ENCODE data around the gene COL18A1.

Gene COL18A1

DNA sequence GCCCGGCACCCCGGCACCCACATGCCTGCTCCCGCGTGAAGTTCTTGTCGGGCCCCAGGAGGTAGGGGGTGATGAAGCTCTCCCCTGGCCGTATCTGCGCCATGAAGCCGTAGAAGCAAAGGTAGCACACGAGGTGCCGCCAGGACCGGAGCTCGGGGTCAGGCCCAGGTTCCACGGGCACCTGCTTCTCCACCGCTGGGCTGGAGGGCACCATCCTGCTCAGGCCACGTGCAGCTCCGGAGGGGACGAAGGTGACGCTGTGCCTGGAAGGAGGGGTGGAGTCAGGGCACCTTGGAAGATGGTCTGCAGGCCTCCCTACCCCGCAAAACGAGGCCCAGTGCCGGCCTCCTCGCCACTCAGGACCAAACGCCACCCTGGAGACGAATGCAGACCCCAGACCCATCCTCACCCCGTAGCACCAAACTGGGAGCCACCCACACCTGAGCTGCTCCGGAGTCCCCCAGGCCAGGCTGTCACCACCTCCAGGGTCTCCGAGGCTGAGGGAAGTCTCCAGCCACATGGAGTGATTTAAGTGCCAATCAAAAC, 132.9 kb downstream of the COL18A1 start:
- DNase-seq, result no peak

DNA sequence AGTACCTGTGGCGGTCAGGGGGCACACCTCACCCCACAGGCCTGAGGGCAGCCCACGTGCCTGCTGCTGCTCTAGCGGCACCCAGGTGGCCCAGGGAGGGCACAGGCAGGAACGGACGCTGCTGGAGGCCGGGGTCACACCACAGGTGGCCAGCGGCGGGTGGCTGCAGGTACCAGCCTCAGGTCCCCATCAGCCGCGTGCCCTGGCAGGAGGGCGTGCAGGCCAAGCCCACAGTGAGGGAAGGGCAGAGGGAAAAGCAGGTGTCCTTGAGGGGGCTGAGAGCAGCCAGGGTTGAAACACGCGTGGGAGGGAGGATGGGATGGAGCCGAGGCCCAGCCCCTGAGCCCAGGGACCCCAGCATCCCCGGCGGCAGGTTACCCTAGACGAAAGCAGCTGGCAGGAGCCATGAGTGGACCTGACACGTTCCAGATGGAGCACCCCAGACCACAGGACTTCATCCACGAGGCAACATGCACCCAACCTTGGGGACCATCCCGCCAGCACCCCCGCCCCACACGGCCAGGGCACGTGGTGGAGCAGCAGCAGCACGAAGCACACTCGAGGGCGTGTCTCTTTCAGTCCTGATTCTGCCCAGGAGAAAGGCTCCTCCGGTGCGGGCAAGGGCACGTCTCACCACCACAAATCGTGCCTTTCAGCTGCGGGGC, 133.5 kb downstream of the COL18A1 start:
- no peak for DNase-seq

DNA sequence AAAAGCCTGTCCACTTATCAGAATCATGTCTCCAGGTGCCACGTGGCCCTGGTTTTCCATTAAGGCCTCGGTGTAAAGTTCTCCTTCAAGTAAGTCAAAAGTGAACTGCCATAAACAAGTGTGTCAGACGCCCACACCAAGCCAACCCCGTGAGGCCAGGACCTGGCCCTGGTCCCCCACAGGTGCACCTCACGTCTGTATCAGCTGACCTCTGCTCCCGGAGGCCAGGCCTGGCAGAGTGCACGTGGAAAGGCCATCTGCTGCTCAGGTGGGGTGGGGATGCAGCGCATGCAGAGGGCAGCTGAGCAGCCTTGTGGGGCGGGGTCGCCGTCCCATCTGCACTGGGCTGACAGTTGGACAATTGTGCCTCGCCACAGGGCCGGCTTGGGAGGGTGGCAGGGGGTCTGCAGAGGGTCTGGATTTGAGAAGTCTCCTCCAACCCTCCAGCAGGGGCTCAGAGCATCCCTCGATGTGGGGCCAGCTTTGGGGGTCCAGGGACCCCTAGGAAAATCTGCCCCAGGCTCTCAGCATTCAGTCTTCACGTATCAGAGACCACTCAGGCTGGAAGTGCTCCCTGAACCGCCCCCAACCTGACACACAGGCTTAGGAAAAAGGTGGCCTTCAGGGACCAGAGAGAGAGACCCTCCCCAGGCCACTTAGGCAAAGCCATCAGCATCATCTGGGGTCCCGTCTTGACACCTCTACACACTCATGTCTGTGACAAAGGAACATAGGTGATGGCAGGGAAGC, 134.3 kb downstream of the COL18A1 start:
- DNase-seq, result no peak

DNA sequence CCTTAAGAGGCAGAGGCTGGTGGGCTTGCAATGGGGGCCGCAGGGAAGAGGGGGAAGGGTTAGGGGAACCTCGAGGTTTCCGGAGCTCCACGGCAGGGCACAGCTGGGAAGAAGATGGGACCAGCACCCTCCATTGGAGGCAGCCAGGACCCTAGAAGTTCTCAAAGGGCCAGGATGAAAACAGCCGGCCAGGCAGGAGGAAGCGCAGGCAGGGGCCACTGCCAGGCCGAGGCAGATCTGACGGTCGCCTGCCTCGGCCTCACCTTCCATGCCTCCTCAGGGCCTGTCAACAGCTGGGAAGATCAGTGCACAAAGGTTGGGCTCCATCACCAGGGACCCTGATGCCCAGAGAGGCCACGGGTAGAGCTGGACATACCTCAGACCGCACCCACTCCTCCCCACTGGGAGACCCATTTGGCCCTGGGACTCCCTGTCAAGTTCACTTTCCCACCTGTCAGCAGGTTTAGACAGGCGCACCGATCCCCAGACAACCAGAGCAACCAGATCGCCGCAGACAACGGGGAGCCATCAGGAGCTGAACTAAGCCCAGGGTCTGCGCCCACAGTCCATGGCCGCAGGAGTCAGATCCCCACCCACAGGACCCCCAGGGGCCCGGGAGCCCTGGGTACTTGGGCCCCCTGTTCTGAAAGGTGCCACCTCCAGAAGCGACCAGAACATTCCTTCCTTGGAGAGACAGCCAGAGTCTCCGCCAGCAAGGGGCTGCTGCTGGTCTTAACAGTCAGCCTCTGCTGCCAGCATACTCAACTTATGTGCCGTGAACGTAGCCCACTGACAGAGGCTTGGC, 135.0 kb downstream of the COL18A1 start:
- DNase-seq, result no peak

DNA sequence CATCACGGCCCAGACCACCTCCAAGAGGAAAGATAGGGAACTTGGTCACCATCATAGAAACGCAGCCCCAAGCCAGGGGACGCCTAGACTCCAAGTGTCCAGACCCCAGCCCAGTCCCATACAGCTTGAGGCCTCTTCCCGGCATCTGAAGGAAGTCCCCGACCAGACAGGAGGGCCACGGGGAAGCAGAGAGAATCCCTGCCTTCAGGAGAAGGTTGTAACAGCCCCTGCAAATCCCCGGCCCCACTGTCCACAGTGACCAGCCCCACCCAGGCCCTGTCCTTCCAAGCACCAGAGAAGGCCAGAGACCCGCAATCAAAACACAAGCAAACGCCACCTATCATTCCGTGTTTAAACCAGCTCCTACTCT, 135.6 kb downstream of the COL18A1 start:
- no peak for DNase-seq

DNA sequence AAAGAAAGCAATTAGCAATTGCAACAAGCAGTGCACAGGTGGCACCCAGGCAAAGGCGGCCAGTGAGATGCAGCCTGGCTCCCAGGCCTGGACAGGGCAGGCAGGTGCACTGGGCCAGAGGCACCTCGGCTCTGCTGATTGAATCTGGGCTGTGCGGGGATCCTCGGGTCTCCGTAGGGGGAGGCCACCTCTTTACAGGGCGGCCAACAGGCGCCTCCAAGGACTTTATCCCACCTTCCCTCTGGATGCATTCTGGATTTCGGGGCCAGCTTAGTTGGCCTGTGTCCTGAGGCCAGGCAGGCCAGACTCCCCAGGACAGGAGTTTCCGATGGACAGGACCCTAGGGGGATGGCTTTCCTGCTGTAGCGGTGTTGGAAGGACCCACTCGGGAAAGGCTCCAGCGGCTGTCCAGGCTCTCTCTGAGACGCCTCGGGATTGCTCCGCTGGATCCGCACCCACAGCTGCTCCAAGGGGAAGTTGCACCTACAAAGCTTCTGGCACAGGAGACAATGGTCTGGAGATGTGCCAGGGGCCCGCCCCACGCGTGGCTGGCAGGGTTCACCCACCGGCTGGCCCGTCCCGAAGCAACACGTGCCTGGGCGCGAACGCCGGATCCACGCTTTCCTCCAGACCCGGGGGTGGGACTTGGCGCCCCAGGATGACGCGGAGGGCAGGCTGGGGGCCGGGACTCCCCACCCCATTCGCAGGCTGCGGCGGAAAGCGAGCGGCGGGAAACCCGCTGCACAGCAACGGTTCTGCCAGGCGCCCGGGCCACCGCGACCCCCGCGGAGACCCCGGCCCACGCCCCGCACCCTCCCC, 136.5 kb downstream of the COL18A1 start:
- DNase-seq, result peak; percentile 91

DNA sequence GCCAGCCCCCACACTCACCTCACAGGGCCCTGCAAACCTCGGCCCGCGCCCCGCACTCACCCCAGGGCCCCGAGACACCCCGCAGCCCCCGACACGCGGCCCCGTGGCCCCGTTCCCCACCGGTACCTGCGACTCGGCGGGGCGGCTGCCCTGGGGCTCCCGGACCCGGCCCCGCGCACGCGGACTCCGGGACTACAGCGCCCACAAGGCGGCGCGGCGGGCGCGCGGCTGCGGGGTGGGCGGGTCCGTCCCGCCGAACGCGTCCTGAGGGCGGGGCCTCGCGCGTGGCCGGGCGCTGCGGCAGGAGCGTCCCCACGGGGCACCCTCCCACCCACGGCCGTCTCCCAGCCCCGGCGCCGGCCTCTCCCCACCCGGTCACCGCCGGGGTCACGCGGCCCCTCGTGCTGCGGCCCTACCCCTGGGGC, 137.3 kb downstream of the COL18A1 start, which contains the start of gene SLC19A1:
TSS of gene SLC19A1 (minus strand) at position 199 of the 425 bp plus-strand sequence. CDS start 4,481 bp downstream, outside the sequence.
- peak; percentile 84 for DNase-seq

DNA sequence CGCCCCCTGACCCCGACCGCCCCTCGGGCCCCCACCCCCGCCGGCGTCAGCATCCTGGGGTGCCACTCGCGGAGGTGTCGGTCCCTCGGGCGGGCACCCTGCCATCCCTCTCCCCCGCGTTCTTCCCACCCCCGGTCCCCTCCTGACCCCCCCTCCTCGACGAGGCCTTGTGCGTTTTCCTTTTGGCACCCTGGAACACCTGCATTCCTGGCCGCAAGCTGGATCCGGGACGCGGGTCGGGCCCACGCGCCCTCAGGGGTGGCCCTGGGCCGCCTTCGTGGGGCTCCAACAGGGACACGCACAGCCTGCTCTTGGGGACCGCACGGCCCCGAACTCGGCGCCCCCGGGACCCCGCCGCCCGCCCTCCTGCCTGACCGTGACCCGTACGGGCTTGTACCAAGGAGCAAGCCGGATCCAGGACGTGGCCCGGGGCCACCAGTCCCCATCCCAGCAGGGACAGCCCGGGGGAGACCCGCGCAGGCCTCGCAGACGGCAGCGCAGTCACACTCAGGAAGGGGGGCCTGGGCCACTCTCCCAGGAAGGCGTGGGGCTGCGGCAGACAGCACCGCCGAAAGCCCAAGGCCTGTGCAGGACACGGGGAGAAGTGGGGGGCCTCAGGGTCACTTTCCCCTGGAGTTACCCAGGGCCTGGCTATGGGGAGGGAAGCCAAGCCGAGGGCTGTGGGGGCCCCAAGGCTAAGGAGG, 137.9 kb downstream of the COL18A1 start:
- DNase-seq, result no peak

DNA sequence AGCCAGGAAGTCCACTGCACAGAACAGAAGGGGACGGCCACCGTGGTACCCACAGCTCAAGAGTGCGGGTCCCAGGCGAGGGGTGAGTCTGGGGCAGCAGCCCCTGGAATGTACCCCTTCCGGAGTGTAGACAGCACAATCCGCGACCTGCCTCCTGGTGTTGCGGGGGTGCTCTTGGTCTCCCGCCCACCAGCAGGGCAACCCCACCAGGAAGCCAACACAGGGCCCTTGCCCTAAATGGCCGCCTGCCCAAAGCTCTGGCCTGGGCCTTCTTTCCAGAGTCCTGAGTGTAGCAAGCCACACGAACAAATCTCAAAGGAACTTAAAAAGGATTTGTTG, 138.4 kb downstream of the COL18A1 start:
- no peak for DNase-seq

DNA sequence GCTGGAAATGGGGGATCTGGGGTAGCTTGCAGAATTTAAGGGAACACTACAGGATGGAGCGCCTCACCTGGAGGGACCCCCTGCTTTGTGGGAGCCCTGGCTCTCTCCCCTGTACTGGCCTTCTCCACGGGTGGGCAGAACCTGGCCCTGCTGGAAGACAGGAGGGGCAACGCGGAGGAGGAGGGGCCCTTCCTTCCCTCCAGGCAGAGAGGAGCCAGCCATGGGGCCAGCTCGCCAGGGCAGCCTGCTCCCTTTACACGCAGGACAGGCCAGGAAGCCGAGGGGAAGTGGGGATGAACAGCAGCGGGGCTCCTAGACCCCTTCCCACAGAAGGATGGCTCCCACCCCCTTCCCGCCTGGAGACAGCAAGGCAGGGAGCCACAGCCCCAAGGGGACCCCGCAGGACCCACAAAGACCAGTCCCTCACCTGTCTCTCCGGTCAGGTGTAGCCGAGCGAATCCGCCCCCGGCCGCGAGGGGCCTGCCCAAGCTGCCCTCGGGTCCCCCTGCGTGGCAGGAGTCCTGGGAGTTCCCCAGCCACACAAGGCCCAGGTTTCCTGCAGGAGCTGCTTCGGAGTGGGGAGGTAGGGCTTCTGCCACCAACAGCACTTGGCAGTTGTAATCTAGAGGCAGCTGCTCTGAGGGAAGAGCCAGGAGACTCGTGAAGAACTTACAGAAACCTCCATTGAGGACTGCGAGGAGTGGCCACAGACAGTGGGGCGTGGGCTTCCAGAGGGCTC, 138.9 kb downstream of the COL18A1 start:
- DNase-seq, result no peak

DNA sequence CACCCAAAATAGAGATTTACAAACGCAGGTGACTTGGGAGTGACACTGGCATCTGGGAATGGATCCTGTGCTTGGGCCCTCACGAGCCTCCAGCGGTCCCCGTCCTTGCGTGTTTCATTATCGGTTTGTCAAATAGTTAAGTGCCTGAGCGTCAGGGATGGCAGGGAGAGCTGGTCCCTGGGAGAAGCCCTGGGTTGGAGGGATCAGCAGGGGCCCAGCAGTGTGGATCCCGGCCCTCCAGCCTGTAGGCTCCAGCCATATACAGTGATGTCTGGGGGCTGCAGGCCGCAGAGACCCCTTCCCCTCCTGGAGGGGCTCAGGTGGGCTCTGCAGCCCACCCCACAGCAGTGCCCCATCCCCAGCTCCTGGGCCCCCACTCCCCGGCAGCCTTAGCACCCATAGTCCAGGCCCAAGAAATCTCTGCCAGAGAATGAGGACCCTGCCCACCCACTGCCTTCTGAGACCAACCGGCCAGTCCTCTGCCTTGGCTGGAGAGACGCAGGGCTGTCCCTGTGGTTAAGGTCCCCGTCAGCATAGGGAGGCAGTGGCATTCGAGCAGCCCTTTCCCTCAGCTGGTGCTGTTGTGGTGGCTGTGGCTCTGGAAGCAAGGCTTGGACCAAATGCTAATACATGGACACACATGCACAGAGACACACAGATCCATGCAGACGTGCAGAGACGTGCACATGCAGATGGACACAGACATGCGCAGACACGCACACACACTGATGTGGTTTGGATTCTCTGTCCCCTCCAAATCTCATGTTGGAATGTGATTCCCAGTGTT, 139.7 kb downstream of the COL18A1 start:
- DNase-seq, result no peak

DNA sequence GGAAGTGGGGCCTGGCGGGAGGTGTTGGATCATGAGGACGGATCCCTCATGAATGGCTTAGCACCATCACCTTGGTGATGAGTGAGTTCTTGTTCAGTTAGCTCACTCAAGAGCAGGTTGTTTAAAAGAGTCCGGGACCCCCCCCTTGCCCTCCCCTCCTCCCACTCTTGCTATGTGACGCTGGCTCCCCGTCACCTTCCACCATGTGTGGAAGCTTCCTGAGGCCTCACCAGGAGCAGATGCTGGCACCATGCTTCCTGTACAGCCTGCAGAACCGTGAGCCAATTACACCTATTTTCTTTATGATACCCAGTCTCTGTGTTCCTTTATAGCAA, 140.2 kb downstream of the COL18A1 start:
- DNase-seq, result no peak

DNA sequence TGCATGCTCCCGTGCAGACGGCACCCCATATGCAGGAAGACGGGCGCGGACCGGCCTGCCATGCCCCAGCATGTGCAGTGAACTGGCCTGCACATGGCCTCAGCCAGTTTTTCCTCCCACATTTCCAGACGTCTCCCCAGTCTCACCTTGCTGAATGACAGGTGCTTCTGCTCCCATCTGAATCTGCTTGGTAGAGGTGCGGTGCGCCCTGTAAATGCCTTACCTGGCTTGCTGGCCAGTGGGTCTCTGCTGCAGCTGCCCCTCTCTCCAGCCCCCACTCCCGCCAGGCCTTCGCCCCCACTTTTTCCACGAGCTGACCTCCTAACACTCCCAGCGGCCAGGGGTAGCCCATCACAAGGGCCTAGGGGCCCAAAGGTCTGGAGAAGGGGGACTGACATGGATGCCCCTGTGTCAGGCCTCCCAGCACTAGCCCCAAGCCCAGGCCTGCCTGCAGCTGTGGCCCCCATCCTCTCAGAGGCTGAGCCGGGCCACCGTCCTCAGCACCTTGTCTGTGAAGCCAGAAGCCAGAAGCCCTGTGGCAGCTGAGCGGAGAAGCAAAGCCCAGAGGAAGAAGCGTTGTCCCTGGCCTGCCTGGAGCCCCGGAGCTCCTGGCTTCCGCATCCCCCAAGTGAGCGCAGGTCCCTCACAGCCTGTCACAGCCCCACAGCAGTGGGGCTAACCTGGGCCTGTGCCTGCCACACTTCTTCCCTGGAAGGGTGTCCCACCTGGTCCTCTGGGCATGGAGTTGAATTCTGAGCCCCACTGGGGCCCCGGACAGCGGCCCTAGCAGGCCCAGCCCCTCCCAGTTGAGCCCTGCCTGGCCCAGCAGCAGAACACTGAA, 140.9 kb downstream of the COL18A1 start:
- DNase-seq, result no peak

DNA sequence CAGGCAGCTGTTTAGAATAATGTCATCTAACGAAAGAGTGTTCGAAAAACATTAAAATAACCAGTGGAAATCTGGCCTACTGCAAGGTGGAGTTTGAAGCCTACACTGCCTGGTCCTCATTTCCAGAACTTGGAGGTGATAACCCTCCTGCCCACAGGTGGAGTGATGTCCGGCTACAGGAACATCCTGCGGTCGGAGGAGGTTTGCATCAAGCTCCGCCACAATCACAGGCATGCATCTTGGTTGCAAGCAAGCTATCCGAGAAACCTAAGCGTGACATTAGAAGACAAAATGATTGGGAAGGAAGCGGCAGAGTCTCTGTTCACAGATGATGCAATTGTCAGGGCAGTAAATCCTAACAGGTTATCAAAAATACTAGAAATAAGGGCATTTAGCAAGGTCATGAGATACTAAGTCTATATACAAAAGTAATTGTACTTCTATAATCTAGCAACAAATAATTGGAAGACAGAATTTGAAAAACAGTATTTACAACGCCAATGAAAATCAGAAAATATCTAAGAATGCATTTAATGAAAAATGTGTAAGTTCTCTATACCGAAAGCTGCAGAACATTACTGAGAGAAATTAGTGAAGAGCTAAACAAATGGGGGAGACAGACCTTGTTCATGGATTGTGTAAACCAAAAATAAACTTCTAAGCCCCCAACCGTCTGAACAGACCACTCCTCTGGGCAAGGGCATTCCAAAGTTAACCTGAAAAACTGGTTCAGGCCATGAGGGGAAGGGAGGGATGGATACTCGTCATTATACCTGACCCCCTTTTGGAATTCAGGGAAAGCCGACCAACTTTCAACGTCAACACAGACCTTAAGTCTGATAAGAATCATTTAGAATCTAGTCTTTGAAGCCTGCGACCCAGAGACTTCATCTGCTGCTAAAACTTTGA, 141.9 kb downstream of the COL18A1 start:
- DNase-seq, result no peak

DNA sequence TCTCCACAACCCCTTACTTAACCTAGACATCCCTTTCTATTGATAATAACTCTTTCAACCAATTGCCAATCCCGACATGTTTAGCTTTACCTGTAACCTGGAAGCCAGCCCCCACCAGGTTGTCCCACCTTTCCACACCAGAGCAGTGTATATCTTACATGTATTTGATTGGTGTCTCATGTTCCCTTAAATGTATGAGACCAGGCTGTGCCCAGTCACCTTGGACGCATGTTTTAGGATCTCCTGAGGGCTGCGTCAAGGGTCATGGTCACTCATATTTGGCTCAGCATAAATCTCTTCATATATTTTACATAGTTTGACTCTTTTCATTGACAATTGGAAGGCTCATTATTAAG, 142.6 kb downstream of the COL18A1 start:
- no peak for DNase-seq

DNA sequence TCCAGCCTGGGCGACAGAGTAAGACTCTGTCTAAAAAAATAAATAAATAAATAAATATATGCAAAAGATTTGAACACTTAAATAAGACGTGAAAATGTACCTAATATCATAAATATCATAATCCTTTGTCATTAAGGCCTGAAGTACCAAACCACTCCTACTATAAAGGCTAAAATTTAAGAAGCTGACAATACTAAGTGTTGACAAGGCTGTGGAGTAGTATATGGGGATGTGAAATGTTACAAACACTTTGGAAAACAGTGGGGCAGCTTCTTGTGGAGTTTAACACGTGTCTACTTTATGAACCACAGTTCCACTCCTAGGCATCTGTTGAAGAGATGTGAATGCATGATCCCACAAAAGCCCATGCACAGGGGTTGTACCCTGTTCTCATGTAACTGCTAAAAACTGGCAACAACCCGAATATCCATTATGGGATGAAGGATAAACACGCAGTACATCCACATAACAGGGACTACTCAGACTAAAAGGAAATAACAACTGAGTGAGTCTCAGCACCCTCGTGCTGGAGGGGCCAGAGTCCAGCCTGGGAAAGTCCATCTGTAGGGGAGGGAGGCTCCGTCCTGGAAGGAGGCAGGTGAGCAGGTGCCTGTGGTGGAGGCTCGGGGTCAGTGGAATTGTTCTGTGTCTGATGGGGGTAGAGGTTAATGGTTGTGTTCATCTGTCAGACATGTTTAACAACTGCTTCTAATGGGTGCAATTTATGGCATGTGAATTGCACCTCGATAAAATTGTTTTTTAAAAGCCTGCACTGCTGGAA, 143.9 kb downstream of the COL18A1 start:
- no peak for DNase-seq

DNA sequence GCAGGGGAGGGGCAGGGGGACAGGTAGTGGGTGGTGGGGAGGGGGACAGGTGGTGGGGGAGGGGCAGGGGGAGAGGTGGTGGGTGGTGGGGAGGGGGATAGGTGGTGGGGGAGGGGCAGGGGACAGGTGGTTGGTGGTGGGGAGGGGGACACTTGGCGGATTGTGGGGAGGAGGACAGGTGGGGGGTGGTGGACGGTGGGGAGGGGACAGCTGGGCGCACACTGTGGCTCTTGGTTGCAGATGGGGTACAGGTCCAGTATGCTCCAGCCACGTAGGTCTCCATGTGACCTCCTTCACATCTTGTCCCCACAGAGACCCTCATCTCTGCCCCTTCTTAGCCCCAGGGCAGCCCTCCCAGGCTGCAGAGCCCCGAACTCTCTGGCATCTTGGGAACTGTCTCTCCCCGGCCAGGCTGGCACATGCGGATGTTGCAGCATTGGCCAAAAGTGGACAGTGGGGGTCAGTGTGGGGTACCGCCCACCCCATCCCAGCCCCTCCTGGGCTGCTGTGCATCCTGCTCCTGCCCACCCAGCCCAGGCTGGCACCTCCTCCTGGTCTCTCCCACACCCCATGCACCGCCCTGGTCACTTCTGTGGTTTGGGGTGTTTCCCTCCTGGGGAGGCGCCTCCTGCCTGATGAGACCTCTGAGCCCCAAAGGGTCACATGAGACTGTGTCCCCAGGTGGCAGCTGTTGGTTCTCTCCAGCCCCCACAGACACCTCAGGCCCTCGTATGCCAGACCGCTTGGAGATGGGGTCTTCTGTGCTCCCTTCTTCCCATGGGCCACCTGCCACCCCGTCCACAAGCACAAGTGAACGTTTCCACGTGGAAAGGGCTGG, 144.9 kb downstream of the COL18A1 start:
- peak; percentile 44 for DNase-seq

All from activated CD4-positive, alpha-beta T cell treated with anti-CD3 and anti-CD28 coated beads, Interleukin-10, Interleukin-2, amounts not matched to agents 100 ng/mL and 50 ng/mL, durations not matched to agents 16 hours and 8 hours (primary cell).